Measurements from ENCODE around the gene WDFY4. TPM values are rescaled to one million over a fixed set of nuclear protein-coding genes. Genes with fewer than 3 reads are reported as not detected.

The WDFY4 gene
- total RNA-seq, 1 experiment from 2014 or later = 0.23 TPM

GRCh38 chr10:48835781-48836180, 151.1 kb downstream of the WDFY4 start:
- in situ Hi-C loops (cut with HindIII; ENCODE audit: low pct_unique_long_range_greater_than_20kb, low sequenced_read_pairs) (no loop called here), intact Hi-C loops (cut with micrococcal nuclease; ENCODE audit: unreplicated experiment) (no loop called here)
- Histone ChIP-seq H3K27ac (ENCODE audit: low read length) (no peak overlapping the region), H3K36me3 (ENCODE audit: control insufficient read depth, insufficient read depth, low read length) (no peaks in the 10 kb centered on the region), H3K9me3 (ENCODE audit: control insufficient read depth, insufficient read depth, low read depth, low read length) (no peaks in the 10 kb centered on the region), H3K4me3 (ENCODE audit: low read depth in 2 of 2, low read length in 2 of 2) (no peak overlapping the region), H3K27me3 (ENCODE audit: control insufficient read depth, insufficient read depth, low read length) (0 out of 2 replicates have a peak, but pooled peaks cover 3% of the 10 kb centered on the region), H3K4me1 (ENCODE audit: control insufficient read depth, insufficient read depth, low read length) (no peaks in the 10 kb centered on the region)
- POLR2A ChIA-PET = no interaction called here
- CTCF ChIA-PET = no interaction called here
- no peak for TF ChIP-seq SIN3A (IDR thresholded peaks at IDR 0.05; ENCODE audit: borderline replicate concordance, insufficient read depth, low read depth, low read length)
- TF ChIP-seq REST (IDR thresholded peaks at IDR 0.05; ENCODE audit: insufficient read depth in 1 of 2, low read depth in 2 of 2, low read length in 1 of 2) = no peak
- no peak for TF ChIP-seq TCF7L2 (IDR thresholded peaks at IDR 0.05; ENCODE audit: low read depth, low read length)
- TF ChIP-seq POLR2AphosphoS5 (IDR thresholded peaks at IDR 0.05; ENCODE audit: low read depth, low read length) = no peak
- no peak for TF ChIP-seq CTCF (IDR thresholded peaks at IDR 0.05)
- no TSS peak for BruUV-seq (replicated peaks)
- DNase-seq (ENCODE audit: low read depth, low spot score) (no peak), ATAC-seq (no peak)

- ChIA-PET POLR2A (no interaction called here), CTCF (no interaction called here)
- TF ChIP-seq CTCF (IDR thresholded peaks at IDR 0.05) (no peak), POLR2AphosphoS5 (IDR thresholded peaks at IDR 0.05; ENCODE audit: low read depth, low read length) (no peak), REST (IDR thresholded peaks at IDR 0.05; ENCODE audit: insufficient read depth in 1 of 2, low read depth in 2 of 2, low read length in 1 of 2) (no peak), TCF7L2 (IDR thresholded peaks at IDR 0.05; ENCODE audit: low read depth, low read length) (no peak), SIN3A (IDR thresholded peaks at IDR 0.05; ENCODE audit: borderline replicate concordance, insufficient read depth, low read depth, low read length) (no peak)
- BruUV-seq (replicated peaks) = no TSS peak
- no peaks in the 10 kb centered on the region for H3K4me1 ChIP-seq (ENCODE audit: control insufficient read depth, insufficient read depth, low read length)
- ATAC-seq (no peak), DNase-seq (ENCODE audit: low read depth, low spot score) (no peak)
- H3K27ac ChIP-seq (ENCODE audit: low read length) = no peak overlapping the region
- no peaks in the 10 kb centered on the region for H3K36me3 ChIP-seq (ENCODE audit: control insufficient read depth, insufficient read depth, low read length)
- in situ Hi-C loops (cut with HindIII; ENCODE audit: low pct_unique_long_range_greater_than_20kb, low sequenced_read_pairs) = no loop called here
- peaks cover 7% of the 10 kb centered on the region; the same call in 1 of the 2 replicates for H3K27me3 ChIP-seq (ENCODE audit: control insufficient read depth, insufficient read depth, low read length)
- no peaks in the 10 kb centered on the region for H3K9me3 ChIP-seq (ENCODE audit: control insufficient read depth, insufficient read depth, low read depth, low read length)
- intact Hi-C loops (cut with micrococcal nuclease; ENCODE audit: unreplicated experiment) = no loop called here
- H3K4me3 ChIP-seq (ENCODE audit: low read depth in 2 of 2, low read length in 2 of 2) = no peak overlapping the region
These were observed 151.9 kb downstream of the WDFY4 start for GRCh38 chr10:48836605-48837004.
